Activated CD4-positive, alpha-beta T cell treated with anti-CD3 and anti-CD28 coated beads, Interleukin-2, amount 10 ng/mL, durations not matched to agents 24 days and 14 days (primary cell): Measurements from ENCODE around the gene CCDC154. TPM values are rescaled to one million over a fixed set of nuclear protein-coding genes. Genes with fewer than 3 reads are reported as not detected.

Source experiments
- DNase-seq: peaks from one replicate; pipeline ENCODE4 v3.0.0; 2022
- H3K27ac Mint-ChIP-seq: one replicate; pipeline ENCODE4 v1.8.0; 2022; ENCODE audit warnings: mild to moderate bottlenecking, mixed read lengths
- H3K27me3 Mint-ChIP-seq: one replicate; pipeline ENCODE4 v1.8.0; 2022; ENCODE audit warnings: mixed read lengths
- H3K36me3 Mint-ChIP-seq: one replicate; pipeline ENCODE4 v1.8.0; 2022; ENCODE audit warnings: low read depth, mild to moderate bottlenecking, mixed read lengths
- H3K4me1 Mint-ChIP-seq: one replicate; pipeline ENCODE4 v1.8.0; 2021; ENCODE audit warnings: mixed read lengths
- H3K4me3 Mint-ChIP-seq: one replicate; pipeline ENCODE4 v1.8.0; 2022; ENCODE audit warnings: mild to moderate bottlenecking, moderate library complexity, mixed read lengths
- H3K9me3 Mint-ChIP-seq: one replicate; pipeline ENCODE4 v1.8.0; 2021; ENCODE audit warnings: mixed read lengths
- intact Hi-C: fragments of 100-400 bp; cut with micrococcal nuclease; formaldehyde crosslinking; loops from one replicate; pipeline ENCODE4 v1.15.1; 2023
- total RNA-seq: library from RNA; stranded (reverse); gene quantifications from 2 replicates; pipeline ENCODE4 v1.2.3, GENCODE V29; 2022

CCDC154 gene
- total RNA-seq, 1 donor from 2014 or later = 2.3 TPM

GRCh38 chr16:1431497-1432270 lies 12.7 kb downstream of the CCDC154 start:
- H3K27ac Mint-ChIP-seq = no peak overlapping the region
- intact Hi-C loops = no loop called here
- H3K4me3 Mint-ChIP-seq = no peak overlapping the region
- H3K27me3 Mint-ChIP-seq = no peaks in the 10 kb centered on the region
- no peaks in the 10 kb centered on the region for H3K9me3 Mint-ChIP-seq
- no peaks in the 10 kb centered on the region for H3K4me1 Mint-ChIP-seq
- DNase-seq = no peak
- no peaks in the 10 kb centered on the region for H3K36me3 Mint-ChIP-seq

- Mint-ChIP-seq H3K36me3 (no peaks in the 10 kb centered on the region), H3K4me1 (no peaks in the 10 kb centered on the region), H3K9me3 (no peaks in the 10 kb centered on the region), H3K4me3 (no peak within 1 kb of the TSS), H3K27me3 (no peaks in the 10 kb centered on the region), H3K27ac (no peak within 1 kb of the TSS)
- DNase-seq = no peak
- intact Hi-C loops = no loop called here
These were observed 13.4 kb downstream of the CCDC154 start, which contains the start of gene PERCC1 for GRCh38 chr16:1430759-1431496. Gene PERCC1, plus strand, starts transcription at chr16:1431078. Its CDS starts 1,516 bp downstream, at chr16:1432594.

DNA sequence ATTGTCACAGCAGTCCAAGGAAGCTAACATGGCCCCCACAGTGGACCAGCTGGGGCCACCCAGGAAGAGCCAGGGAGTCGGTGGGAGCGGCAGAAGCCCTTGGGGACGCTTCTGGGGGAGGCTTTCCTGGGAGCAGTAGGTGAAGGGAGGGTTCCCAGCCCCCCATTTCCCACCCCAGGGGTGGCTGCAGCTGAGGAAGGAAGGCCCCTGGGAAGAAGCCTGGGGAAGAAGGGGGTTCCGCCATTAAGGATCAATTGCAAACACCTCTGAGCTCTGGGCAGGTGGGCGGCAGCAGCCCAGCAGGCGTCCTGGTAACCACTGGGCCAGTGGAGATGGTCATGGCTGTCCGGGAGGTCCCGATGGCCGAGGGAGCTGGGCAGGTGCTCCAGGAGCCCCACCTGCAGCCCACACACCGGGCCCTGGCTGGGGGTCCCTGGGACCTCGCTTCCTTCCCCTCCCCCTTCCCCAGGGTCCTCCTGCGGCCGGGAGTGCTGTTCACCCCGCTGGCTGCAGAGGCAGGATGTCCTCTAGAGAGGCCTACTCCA lies 14.1 kb downstream of the CCDC154 start:
- no peaks in the 10 kb centered on the region for H3K27me3 Mint-ChIP-seq
- no peak overlapping the region for H3K4me3 Mint-ChIP-seq
- no peak overlapping the region for H3K27ac Mint-ChIP-seq
- H3K9me3 Mint-ChIP-seq = no peaks in the 10 kb centered on the region
- no peak for DNase-seq
- H3K36me3 Mint-ChIP-seq = no peaks in the 10 kb centered on the region
- no peaks in the 10 kb centered on the region for H3K4me1 Mint-ChIP-seq
- intact Hi-C loops = no loop called here

- DNase-seq = no peak
- Mint-ChIP-seq H3K27ac (no peak overlapping the region), H3K4me3 (no peak overlapping the region), H3K36me3 (no peaks in the 10 kb centered on the region), H3K9me3 (no peaks in the 10 kb centered on the region), H3K27me3 (no peaks in the 10 kb centered on the region), H3K4me1 (no peaks in the 10 kb centered on the region)
- intact Hi-C loops = loop anchor here (2.0 kb wide), 1 partner anchor 67 kb away; no protein-coding TSS in a partner anchor
These were observed 14.7 kb downstream of the CCDC154 start for GRCh38 chr16:1429631-1430030.

DNA sequence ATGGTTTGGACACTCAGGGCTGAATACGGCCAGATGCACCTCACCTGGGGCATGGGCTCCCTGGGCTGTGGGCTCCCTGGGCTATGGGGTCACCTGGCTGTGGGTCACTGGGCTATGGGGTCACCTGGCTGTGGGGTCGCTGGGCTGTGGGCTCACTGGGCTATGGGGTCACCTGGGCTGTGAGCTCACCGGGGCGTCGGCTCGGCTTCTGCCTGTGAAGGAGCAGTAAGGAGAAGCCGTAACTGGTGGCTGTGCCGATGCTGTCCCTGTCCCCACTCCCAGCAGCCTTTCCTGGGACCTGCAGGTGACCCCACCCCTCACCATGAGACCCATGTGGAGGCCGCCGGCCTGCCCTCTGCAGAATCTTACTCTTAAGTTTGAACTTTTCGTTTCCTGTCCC lies 15.3 kb downstream of the CCDC154 start:
- H3K27me3 Mint-ChIP-seq = no peaks in the 10 kb centered on the region
- no peaks in the 10 kb centered on the region for H3K9me3 Mint-ChIP-seq
- no peak overlapping the region for H3K27ac Mint-ChIP-seq
- DNase-seq = no peak
- H3K4me3 Mint-ChIP-seq = no peak overlapping the region
- no peaks in the 10 kb centered on the region for H3K36me3 Mint-ChIP-seq
- intact Hi-C loops = loop anchor here (2.0 kb wide), 1 partner anchor 68 kb away; no protein-coding TSS in a partner anchor
- no peaks in the 10 kb centered on the region for H3K4me1 Mint-ChIP-seq

GRCh38 chr16:1428511-1428910 lies 15.8 kb downstream of the CCDC154 start:
- H3K27me3 Mint-ChIP-seq = no peaks in the 10 kb centered on the region
- intact Hi-C loops = loop anchor here (2.0 kb wide), 1 partner anchor 68 kb away; no protein-coding TSS in a partner anchor

GRCh38 chr16:1427473-1428461 lies 16.6 kb downstream of the CCDC154 start:
- no peak overlapping the region for H3K4me3 Mint-ChIP-seq
- DNase-seq = no peak
- no peaks in the 10 kb centered on the region for H3K9me3 Mint-ChIP-seq
- no peaks in the 10 kb centered on the region for H3K4me1 Mint-ChIP-seq
- no peaks in the 10 kb centered on the region for H3K36me3 Mint-ChIP-seq
- no peaks in the 10 kb centered on the region for H3K27me3 Mint-ChIP-seq
- intact Hi-C loops = loop anchor here (2.0 kb wide), 1 partner anchor 69 kb away; no protein-coding TSS in a partner anchor
- no peak overlapping the region for H3K27ac Mint-ChIP-seq

More at GRCh38 chr16:1428511-1428910, 15.8 kb downstream of the CCDC154 start:
- Mint-ChIP-seq H3K4me1 (no peaks in the 10 kb centered on the region), H3K36me3 (no peaks in the 10 kb centered on the region), H3K9me3 (no peaks in the 10 kb centered on the region), H3K4me3 (no peak overlapping the region), H3K27ac (no peak overlapping the region)
- DNase-seq = peak; percentile 86

- Mint-ChIP-seq H3K27me3 (no peaks in the 10 kb centered on the region), H3K4me1 (peaks cover 4% of the 10 kb centered on the region), H3K4me3 (no peak overlapping the region), H3K36me3 (no peaks in the 10 kb centered on the region), H3K9me3 (no peaks in the 10 kb centered on the region), H3K27ac (no peak overlapping the region)
- intact Hi-C loops = no loop called here
- no peak for DNase-seq
These were observed 17.5 kb downstream of the CCDC154 start for GRCh38 chr16:1426734-1427471.

DNA sequence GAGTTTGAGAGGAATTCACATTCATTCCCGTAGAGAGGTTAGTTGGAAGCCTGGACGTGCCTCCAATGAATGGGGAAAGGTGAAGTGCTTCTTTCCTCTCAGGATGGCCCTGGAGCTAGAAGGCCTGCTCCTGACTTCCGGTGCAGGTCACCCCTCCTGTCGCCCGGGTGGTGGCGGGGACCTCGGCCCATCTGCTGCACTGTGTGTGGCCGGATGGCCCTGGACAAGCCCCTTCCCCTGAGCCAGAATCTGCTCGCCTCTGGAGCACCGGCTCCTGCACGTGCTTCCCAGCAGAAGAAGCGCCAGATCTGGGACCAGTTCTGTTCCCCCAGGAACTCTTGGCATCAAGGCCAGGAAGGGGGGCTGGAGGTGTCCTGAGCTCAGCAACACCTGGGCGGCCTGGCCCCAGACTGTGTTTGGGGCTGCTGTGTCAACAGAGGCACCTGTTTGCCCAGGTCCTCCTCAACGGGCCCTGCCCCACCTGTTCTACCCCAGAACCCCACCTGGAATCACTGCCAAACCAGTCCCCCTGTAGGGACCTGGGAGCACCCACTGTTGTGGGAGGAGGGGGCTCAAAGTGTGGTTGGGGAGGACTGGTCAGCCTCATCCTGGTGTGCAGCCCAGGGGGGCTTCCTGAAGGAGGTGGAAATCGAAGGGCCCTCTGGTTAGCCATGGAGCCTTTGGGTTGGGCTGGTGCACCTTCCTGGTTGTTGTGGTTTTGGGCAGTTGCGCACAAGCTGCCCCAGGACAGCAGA lies 18.6 kb downstream of the CCDC154 start:
- Mint-ChIP-seq H3K27ac (no peak overlapping the region), H3K27me3 (peaks cover under 1% of the 10 kb centered on the region), H3K36me3 (peaks cover under 1% of the 10 kb centered on the region), H3K4me1 (peaks cover 9% of the 10 kb centered on the region), H3K4me3 (no peak overlapping the region), H3K9me3 (no peaks in the 10 kb centered on the region)
- DNase-seq = no peak
- intact Hi-C loops = no loop called here

- intact Hi-C loops = loop anchor here (5.0 kb wide), 1 partner anchor 72 kb away; the partner anchor contains the start of genes GNPTG and TSR3
- peaks cover 3% of the 10 kb centered on the region for H3K27me3 Mint-ChIP-seq
- peaks cover 13% of the 10 kb centered on the region for H3K4me1 Mint-ChIP-seq
- no peak for DNase-seq
- peaks cover 5% of the 10 kb centered on the region for H3K36me3 Mint-ChIP-seq
- H3K9me3 Mint-ChIP-seq = no peaks in the 10 kb centered on the region
- H3K4me3 Mint-ChIP-seq = no peak overlapping the region
- H3K27ac Mint-ChIP-seq = no peak overlapping the region
These were observed 20.3 kb downstream of the CCDC154 start for GRCh38 chr16:1424028-1424427.

DNA sequence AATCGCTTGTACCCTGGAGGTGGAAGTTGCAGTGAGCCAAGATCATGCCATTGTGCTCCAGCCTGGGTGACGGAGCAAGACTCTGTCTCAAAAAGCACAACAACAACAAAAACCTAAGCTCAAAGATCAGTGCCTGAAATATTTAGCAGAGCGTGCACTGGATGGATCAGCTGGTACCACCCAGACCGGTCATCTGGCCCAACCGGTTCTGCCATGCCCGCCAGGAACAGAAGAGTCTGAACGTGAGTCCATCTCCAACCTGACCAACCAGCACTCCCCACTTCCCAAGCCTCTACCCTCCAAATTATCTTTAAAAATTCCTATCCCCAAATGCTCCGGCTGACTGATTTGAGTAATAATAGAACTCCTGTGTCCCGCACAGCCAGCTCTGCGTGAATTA lies 22.3 kb downstream of the CCDC154 start:
- peaks cover 18% of the 10 kb centered on the region for H3K4me1 Mint-ChIP-seq
- H3K27me3 Mint-ChIP-seq = peaks cover 3% of the 10 kb centered on the region
- H3K36me3 Mint-ChIP-seq = peaks cover 15% of the 10 kb centered on the region
- peak overlapping the region; percentile 81 for H3K4me3 Mint-ChIP-seq
- H3K9me3 Mint-ChIP-seq = no peaks in the 10 kb centered on the region
- H3K27ac Mint-ChIP-seq = peak overlapping the region; percentile 97
- no peak for DNase-seq
- intact Hi-C loops = loop anchor here (5.0 kb wide), 1 partner anchor 70 kb away; the partner anchor contains the start of genes GNPTG and TSR3

DNA sequence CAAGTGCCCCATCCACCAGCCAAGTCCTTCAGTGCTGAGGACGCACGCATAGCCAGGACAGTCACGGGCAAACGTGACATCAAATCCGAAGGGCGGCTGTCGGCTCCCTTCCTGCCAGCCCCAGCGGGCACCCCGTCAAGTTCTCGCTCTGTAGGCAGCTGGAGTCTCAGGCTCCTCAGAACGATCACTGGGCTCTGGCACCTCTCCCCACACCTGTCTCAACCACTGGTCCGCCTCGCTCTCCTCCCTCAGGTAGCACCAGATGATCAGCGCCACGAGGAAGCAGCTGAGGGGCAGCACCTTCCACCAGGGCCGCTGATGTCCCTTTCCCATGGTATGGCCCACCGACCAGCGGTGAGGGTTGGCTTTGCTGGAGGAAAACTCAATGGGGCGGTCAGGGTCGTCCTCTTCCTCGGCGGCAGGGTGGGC lies 24.2 kb downstream of the CCDC154 start:
- no peak for DNase-seq
- H3K9me3 Mint-ChIP-seq = no peaks in the 10 kb centered on the region
- peaks cover 18% of the 10 kb centered on the region for H3K4me1 Mint-ChIP-seq
- H3K4me3 Mint-ChIP-seq = peak overlapping the region; percentile 81
- intact Hi-C loops = loop anchor here (1.0 to 5.0 kb wide), 5 partner anchors 55 to 286 kb away; partner anchors contain the start of genes CLCN7, CRAMP1, GNPTG and IFT140
- H3K27ac Mint-ChIP-seq = peak overlapping the region; percentile 97
- peaks cover 3% of the 10 kb centered on the region for H3K27me3 Mint-ChIP-seq
- H3K36me3 Mint-ChIP-seq = peaks cover 16% of the 10 kb centered on the region
